Measurements from ENCODE around the gene BICRAL. TPM values are rescaled to one million over a fixed set of nuclear protein-coding genes. Genes with fewer than 3 reads are reported as not detected.

The BICRAL gene
- total and polyA plus RNA-seq, 9 of the 15 experiments (the other 6 are each of a cell fraction or from before 2014, with no cell fraction given), result 1.2 to 11.9 (median 5.6) TPM

GRCh38 chr6:42879372-42880239, 97.8 kb downstream of the BICRAL start, which contains the start of gene RPL7L1 (continued):
- TF ChIP-seq EHMT2 (IDR thresholded peaks at IDR 0.05), result 0 out of 2 replicates have a peak, but pooled peaks have one; percentile 56
- TF ChIP-seq HDAC6 (IDR thresholded peaks at IDR 0.05; ENCODE audit: low read depth, low read length), result no peak
- TF ChIP-seq ZNF316 (IDR thresholded peaks at IDR 0.05), result no peak
- TF ChIP-seq TAF9B (IDR thresholded peaks at IDR 0.05; ENCODE audit: partially characterized antibody), result peak; percentile 100
- no peak for TF ChIP-seq KDM2B (CRISPR knock-in tag; IDR thresholded peaks at IDR 0.05)
- peak; percentile 50; the same call in 1 of the 2 replicates for TF ChIP-seq CHAMP1 (IDR thresholded peaks at IDR 0.05)
- TF ChIP-seq BMI1 (IDR thresholded peaks at IDR 0.05; ENCODE audit: low read length), result no peak; the same call in 1 of the 2 replicates
- TF ChIP-seq PPARD (CRISPR knock-in tag; IDR thresholded peaks at IDR 0.05), result no peak
- TF ChIP-seq SRSF3 (IDR thresholded peaks at IDR 0.05; ENCODE audit: insufficient read depth, low read length), result no peak
- TF ChIP-seq CREB3L1 (IDR thresholded peaks at IDR 0.05; ENCODE audit: borderline replicate concordance, low read depth), result peak; percentile 93
- peak; percentile 47; the same call in 1 of the 2 replicates for TF ChIP-seq HMBOX1 (IDR thresholded peaks at IDR 0.05)
- TF ChIP-seq POLR3G (IDR thresholded peaks at IDR 0.05; ENCODE audit: extremely low read depth, insufficient read length, insufficient replicate concordance), result no peak
- TF ChIP-seq ZNF239 (CRISPR knock-in tag; IDR thresholded peaks at IDR 0.05), result 0 out of 2 replicates have a peak, but pooled peaks have one; percentile 3
- TF ChIP-seq RFX1 (IDR thresholded peaks at IDR 0.05), result peak; percentile 80
- peak; percentile 87 for TF ChIP-seq SNIP1 (IDR thresholded peaks at IDR 0.05; ENCODE audit: low read depth)
- no peak for TF ChIP-seq NR4A1 (CRISPR knock-in tag; IDR thresholded peaks at IDR 0.05)
- no peak for TF ChIP-seq NR4A1 (tag; IDR thresholded peaks at IDR 0.05)
- no peak for TF ChIP-seq ILK (tag; IDR thresholded peaks at IDR 0.05; ENCODE audit: borderline replicate concordance, low read depth)
- TF ChIP-seq ZNF146 (CRISPR knock-in tag; IDR thresholded peaks at IDR 0.05; ENCODE audit: unreplicated experiment), result no peak
- TF ChIP-seq CREM (IDR thresholded peaks at IDR 0.05; ENCODE audit: low read depth), result peak; percentile 98
- peak; percentile 90 for TF ChIP-seq ZBTB12 (CRISPR knock-in tag; IDR thresholded peaks at IDR 0.05)
- TF ChIP-seq ZNF445 (CRISPR knock-in tag; IDR thresholded peaks at IDR 0.05; ENCODE audit: low read depth), result no peak
- peak; percentile 21 for TF ChIP-seq TCF3 (CRISPR knock-in tag; IDR thresholded peaks at IDR 0.05)
- no peak for TF ChIP-seq RBM25 (IDR thresholded peaks at IDR 0.05; ENCODE audit: low read depth, low read length, severe bottlenecking)

Measured in K562 (cell line).